HEK293T (cell line): ENCODE results near the gene FGF14.

ENCODE experiments used
- FOXM1 ChIP-seq: fragments of 450-650 bp; IDR thresholded peaks from 2 replicates; pipeline ENCODE4 v1.6.1; 2017; ENCODE audit warnings: mild to moderate bottlenecking, borderline replicate concordance
- NFRKB ChIP-seq: fragments of 450-650 bp; IDR thresholded peaks from 2 replicates; pipeline ENCODE4 v1.6.1; 2016; ENCODE audit warnings: mild to moderate bottlenecking, moderate library complexity
- SP1 ChIP-seq: fragments of 450-650 bp; IDR thresholded peaks from 2 replicates; pipeline ENCODE4 v1.6.1; 2017

- TF ChIP-seq SP1 (no peak), NFRKB (no peak), FOXM1 (no peak)
These were observed 141.6 kb downstream of the FGF14 start for GRCh38 chr13:102260256-102260655.
